Measurements from ENCODE around the gene PTCHD4. TPM values are rescaled to one million over a fixed set of nuclear protein-coding genes. Genes with fewer than 3 reads are reported as not detected.

The PTCHD4 gene
- total RNA-seq, 3 donors from 2014 or later (not counting 1 experiment from before 2014, with no cell fraction given): not detected

DNA sequence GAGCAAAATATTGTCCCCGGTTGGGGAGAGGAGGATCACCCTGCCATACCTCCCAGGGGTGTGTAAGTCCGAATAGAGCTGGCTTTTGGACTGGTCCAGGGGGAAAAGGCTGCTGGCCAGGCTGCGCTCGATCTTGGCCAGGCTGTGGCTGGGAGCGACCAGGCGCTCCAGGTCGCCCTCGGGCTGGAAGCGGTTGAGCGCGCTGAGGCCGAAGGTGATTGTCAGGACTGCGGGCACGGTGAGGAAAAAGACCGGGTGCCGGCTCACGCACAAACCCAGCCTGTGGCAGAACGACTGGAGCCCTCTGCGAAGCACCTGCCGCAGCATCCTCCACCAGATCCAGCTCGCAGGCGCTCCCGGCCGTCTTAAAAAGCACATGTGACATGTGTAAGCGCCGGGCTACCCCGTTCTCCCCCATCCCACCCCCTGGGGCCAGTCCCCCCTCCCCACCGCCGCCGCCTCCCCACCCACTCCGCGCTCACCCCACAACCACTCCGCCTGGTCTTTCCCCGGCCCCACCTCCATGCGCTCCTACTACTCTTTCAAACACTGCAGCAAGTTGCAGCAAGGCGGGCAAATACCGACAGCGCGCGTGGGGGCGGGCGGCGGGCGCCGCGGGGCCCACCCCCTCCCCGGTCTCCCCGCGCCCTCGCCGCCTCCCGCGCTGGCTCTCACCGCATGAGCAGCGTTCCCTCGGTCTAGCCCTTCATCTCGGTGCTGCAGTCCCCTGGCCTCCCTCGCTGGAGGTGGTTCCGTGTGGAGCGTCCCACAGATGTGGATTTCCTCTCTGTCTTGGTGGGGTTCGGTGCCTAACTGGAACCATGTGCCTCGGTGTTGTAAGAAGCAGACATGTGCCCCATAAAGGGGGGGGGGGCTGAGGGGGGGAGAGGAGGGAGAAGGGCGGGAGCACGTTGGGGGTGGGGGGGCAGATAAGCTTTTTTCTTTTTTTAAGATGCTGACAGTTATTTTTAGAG, 42.4 kb downstream of the PTCHD4 start:
- ATAC-seq: no peak
- intact Hi-C loops (cut with micrococcal nuclease): no loop called here
- Mint-ChIP-seq H3K9me3 (peaks cover 0 to 2% of the 10 kb centered on the region in 2 donors), H3K4me1 (no peaks in the 10 kb centered on the region), H3K4me3 (no peak overlapping the region), H3K27ac (no peak overlapping the region), H3K27me3 (ENCODE audit: low read depth in 2 of 2) (peaks cover 14 to 18% of the 10 kb centered on the region in 2 donors), H3K36me3 (no peaks in the 10 kb centered on the region)
- peaks cover 3% of the 10 kb centered on the region for H3K27me3 ChIP-seq (ENCODE audit: control insufficient read depth, insufficient read depth, low read length)
- H3K9me3 ChIP-seq (ENCODE audit: control insufficient read depth, insufficient read depth, low read length): no peaks in the 10 kb centered on the region
- TF ChIP-seq, protein P1, sequence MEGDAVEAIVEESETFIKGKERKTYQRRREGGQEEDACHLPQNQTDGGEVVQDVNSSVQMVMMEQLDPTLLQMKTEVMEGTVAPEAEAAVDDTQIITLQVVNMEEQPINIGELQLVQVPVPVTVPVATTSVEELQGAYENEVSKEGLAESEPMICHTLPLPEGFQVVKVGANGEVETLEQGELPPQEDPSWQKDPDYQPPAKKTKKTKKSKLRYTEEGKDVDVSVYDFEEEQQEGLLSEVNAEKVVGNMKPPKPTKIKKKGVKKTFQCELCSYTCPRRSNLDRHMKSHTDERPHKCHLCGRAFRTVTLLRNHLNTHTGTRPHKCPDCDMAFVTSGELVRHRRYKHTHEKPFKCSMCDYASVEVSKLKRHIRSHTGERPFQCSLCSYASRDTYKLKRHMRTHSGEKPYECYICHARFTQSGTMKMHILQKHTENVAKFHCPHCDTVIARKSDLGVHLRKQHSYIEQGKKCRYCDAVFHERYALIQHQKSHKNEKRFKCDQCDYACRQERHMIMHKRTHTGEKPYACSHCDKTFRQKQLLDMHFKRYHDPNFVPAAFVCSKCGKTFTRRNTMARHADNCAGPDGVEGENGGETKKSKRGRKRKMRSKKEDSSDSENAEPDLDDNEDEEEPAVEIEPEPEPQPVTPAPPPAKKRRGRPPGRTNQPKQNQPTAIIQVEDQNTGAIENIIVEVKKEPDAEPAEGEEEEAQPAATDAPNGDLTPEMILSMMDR (IDR thresholded peaks at IDR 0.05): no peak
- no peaks in the 10 kb centered on the region for H3K4me1 ChIP-seq (ENCODE audit: control insufficient read depth, insufficient read depth, low read length)
- no peak for DNase-seq
- WGBS (ENCODE audit: insufficient coverage): 11% methylated on average over 59 of the region's 64 CpGs
- no peaks in the 10 kb centered on the region for H3K36me3 ChIP-seq (ENCODE audit: control insufficient read depth, insufficient read depth, low read length)
- H3K27ac ChIP-seq (ENCODE audit: low read length): no peak overlapping the region
- no peak overlapping the region for H3K4me3 ChIP-seq (ENCODE audit: low read length)

- Mint-ChIP-seq H3K27me3 (ENCODE audit: low read depth in 2 of 2) (peaks cover 14 to 18% of the 10 kb centered on the region in 2 donors), H3K4me1 (no peaks in the 10 kb centered on the region), H3K36me3 (no peaks in the 10 kb centered on the region), H3K9me3 (peaks cover 0 to 2% of the 10 kb centered on the region in 2 donors), H3K4me3 (no peak overlapping the region), H3K27ac (no peak overlapping the region)
- ATAC-seq: no peak
- Histone ChIP-seq H3K4me3 (ENCODE audit: low read length) (no peak overlapping the region), H3K27ac (ENCODE audit: low read length) (no peak overlapping the region), H3K4me1 (ENCODE audit: control insufficient read depth, insufficient read depth, low read length) (no peaks in the 10 kb centered on the region), H3K9me3 (ENCODE audit: control insufficient read depth, insufficient read depth, low read length) (no peaks in the 10 kb centered on the region), H3K27me3 (ENCODE audit: control insufficient read depth, insufficient read depth, low read length) (peaks cover 3% of the 10 kb centered on the region), H3K36me3 (ENCODE audit: control insufficient read depth, insufficient read depth, low read length) (no peaks in the 10 kb centered on the region)
- intact Hi-C loops (cut with micrococcal nuclease): no loop called here
- no peak for DNase-seq
- TF ChIP-seq, protein P1 (IDR thresholded peaks at IDR 0.05): no peak
- WGBS (ENCODE audit: insufficient coverage): 46% methylated on average over 4 of the region's 4 CpGs
Measured at GRCh38 chr6:48067886-48068277, 43.1 kb downstream of the PTCHD4 start.

- Mint-ChIP-seq H3K4me1 (no peaks in the 10 kb centered on the region), H3K27me3 (ENCODE audit: low read depth in 2 of 2) (peaks cover 14 to 18% of the 10 kb centered on the region in 2 donors), H3K9me3 (peaks cover 0 to 2% of the 10 kb centered on the region in 2 donors), H3K27ac (no peak overlapping the region), H3K36me3 (no peaks in the 10 kb centered on the region), H3K4me3 (no peak overlapping the region)
- no peak for DNase-seq
- H3K36me3 ChIP-seq (ENCODE audit: control insufficient read depth, insufficient read depth, low read length): no peaks in the 10 kb centered on the region
- WGBS (ENCODE audit: insufficient coverage): 50% methylated on average over 1 of the region's 3 CpGs
- H3K9me3 ChIP-seq (ENCODE audit: control insufficient read depth, insufficient read depth, low read length): no peaks in the 10 kb centered on the region
- no peaks in the 10 kb centered on the region for H3K4me1 ChIP-seq (ENCODE audit: control insufficient read depth, insufficient read depth, low read length)
- no peak overlapping the region for H3K4me3 ChIP-seq (ENCODE audit: low read length)
- ATAC-seq: no peak
- TF ChIP-seq, protein P1 (IDR thresholded peaks at IDR 0.05): no peak
- H3K27me3 ChIP-seq (ENCODE audit: control insufficient read depth, insufficient read depth, low read length): peaks cover 3% of the 10 kb centered on the region
- intact Hi-C loops (cut with micrococcal nuclease): no loop called here
- no peak overlapping the region for H3K27ac ChIP-seq (ENCODE audit: low read length)
Measured at GRCh38 chr6:48067148-48067712, 43.8 kb downstream of the PTCHD4 start.
